GM19467 (cell line): ENCODE measurements around the gene CTIF.

Experiments
- ATAC-seq: cut with Tn5 transposase; IDR thresholded peaks from one replicate; pipeline ENCODE4 v1.9.1; 2021; ENCODE audit warnings: mild to moderate bottlenecking, moderate library complexity; ENCODE audit not compliant: unreplicated experiment

Gene CTIF

DNA sequence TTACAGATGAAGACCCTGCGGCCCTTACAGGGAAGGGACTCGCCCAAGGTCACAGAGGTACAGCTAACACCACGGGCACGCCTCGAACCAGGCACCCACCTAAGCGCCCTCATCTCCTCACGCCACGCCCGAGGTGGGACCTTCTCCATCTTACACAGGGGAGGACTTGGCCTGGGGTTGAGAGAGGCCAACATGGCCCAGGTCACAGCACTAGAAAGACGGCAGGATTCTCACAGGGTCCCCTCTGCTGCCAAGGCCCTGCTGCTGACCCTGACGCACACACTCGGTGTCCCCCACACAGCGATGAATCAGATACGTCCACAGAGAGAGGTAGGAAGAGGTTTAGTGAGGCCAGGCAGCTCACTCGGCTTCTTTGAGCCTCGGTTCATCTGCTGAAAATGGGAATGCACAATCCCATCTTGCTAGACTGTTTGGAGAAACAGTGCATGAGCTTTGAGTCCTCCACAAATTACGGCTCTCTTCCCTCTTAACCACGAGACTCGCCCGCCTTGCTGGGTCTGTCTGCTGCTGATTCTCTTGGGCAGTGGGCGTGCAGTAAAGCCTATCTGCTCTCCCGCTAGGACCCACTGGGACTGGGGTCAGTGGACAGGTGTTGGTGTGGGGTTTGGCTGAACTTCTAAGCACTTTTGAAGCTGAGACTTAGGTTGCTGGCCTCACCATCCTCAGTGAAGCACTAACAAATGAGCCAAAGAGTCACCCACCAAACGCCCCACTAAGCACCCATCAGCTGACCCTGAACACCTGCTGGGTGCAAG lies 332.7 kb downstream of the CTIF start:
- no peak for ATAC-seq

DNA sequence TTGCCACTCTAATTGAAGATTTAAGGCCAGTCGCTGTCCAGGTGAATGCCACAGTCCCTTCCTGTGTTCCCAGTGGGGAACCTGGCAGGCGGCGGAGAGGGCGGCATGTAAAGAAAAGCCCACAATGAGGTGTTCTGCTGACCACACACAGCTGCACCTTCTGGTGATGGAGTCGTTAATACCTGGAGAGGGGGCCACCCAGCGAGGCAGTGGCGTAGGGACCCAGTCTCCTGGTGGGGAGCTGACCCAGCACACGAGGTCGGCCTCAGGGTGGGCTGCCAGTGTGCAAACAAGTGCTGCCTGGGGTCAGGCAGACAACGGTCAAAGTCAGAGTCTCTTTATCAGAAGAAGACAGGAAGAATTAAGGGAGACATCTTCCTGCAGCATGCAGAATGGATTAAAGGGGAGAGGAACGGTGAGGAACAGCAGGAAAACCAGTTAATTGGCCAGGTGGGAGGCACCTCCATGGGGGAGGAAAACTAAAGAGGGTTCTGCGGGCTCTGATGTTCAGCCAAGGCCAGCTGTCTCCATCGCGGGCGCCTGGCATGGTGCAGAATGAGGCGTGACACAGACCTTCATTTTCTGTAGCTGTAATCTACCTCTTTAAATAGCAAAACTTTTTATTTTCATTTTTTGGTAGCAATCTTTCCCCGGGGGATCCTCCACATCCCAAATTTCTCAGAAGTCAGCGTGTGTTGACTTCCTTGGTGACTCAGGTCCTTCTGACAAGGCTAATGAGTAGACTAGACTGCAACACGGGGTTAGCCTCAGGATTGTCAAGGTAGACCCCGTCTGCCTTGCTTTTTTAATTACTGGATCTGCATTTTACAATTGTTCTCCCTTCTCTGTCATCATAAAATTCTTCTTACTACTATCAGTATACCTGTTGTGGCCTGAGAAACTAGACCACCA lies 333.7 kb downstream of the CTIF start:
- ATAC-seq = no peak

DNA sequence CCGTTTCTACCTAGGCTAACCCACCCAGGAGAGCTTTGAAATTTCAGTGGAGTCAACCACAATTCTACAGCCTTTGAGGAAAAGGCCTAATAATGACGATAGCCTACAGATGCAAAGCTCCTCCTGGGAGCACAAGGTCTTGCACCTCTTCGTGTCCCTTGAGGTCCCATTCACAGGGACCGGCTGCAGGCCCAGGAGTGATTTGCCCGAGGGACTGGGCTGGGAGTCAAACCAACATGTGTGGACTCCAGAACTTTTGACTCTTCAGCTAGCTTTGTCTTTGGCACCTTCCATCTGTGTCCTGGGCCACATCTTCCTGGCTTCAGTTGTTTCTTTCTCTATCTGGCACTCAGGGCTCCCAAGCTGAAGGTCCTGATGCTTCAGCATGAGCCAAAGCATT lies 335.4 kb downstream of the CTIF start:
- no peak for ATAC-seq

- ATAC-seq = no peak
These were observed 335.9 kb downstream of the CTIF start for GRCh38 chr18:48874701-48875162.

DNA sequence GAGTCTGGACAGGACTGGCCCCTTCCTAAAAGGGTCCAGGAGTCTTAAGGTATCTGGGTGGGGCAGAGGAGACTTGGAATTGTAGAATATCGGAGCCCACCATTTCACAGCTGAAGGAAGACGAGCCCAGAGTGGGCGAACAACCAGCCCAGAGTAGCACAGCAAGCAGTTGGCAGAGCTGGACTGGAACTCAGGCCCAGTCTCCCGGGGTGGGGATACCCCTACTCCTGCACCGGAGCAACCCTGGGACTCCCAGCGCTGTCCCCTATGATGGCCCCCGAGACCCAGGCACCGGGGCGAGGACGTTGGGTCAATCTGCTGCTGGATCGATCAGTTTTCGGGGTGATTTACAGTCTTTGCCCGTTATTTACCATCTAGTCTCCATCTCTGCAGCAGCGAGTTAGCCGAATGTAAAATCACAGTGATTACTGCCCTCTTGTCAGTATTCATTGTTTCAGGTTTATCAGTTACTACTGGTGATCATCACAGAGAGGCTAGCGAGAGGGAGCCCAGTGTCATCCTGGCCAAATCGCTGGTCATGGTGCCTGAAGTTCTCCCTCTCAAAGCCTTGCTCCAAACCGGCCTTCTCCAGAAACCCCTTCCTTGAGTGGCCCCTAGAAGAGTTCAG lies 336.6 kb downstream of the CTIF start:
- ATAC-seq = no peak

- no peak for ATAC-seq
These were observed 337.2 kb downstream of the CTIF start for GRCh38 chr18:48875942-48876511.

GRCh38 chr18:48876590-48876989 lies 337.8 kb downstream of the CTIF start:
- no peak for ATAC-seq

GRCh38 chr18:48877941-48878340 lies 339.1 kb downstream of the CTIF start:
- ATAC-seq = no peak

DNA sequence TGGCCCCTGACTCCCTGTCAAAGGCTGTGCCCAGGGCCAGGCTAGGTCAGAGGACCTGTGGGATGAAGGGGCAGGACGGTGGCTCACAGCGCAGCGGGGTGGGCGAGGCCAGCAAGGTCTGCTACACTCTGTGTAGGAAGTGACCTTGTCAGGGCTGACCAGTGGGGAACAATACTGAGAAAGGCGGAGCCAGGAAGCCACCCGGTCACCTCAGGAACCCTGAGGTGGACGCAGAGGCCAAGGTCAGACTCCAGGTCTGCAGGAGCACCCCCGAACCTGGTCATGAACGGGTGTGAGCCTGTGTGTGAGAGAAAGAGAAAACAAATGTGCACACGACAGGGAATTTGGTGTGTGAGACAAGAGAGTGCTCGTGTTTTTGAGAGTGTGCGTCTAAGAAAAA lies 339.6 kb downstream of the CTIF start:
- ATAC-seq = no peak

DNA sequence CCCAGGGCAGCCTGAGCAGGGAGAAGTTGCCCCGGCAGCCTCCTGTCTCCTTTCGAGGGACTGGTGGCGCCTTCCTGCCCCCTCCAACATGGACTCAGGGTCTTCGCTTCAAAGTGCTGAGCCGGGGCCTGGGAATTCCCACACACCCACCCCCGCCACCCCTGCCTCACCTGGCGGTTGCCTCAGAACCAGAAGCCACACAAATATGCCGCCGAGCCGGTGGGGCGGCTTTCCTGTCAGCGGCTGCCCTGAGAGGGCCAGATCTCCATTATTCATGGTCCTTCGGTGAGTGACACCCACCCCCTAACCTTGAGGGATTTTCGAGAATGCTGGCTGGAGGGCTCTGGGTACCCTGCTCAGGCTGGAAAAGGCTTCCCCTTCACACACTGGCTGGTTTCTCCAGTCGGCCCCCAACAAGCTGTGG lies 340.2 kb downstream of the CTIF start:
- no peak for ATAC-seq

GRCh38 chr18:48880931-48881330 lies 342.1 kb downstream of the CTIF start:
- no peak for ATAC-seq

GRCh38 chr18:48882379-48882778 lies 343.5 kb downstream of the CTIF start:
- no peak for ATAC-seq

DNA sequence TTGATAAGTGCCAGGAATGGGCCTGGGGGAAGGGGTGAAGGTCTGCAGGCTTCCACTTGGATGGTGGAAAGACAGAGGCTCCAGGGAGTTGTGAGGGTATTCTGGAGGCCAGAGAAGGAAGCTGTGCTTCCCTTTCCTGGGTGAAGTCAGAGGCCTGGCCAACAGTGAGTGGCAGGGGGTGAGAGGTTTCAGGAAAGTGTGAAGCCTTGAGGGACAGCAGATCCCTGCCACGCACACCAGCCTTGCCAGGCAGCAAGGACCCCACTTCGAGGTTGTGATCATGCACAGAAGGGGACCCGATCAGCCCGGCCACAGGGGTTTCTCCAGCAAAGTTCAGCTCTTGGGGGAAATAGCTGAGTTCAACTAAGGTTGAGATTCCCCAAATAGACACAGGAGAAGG lies 345.5 kb downstream of the CTIF start:
- no peak for ATAC-seq

- ATAC-seq = no peak
These were observed 345.9 kb downstream of the CTIF start for GRCh38 chr18:48884771-48885170.

- ATAC-seq = no peak
These were observed 346.6 kb downstream of the CTIF start for GRCh38 chr18:48885266-48885923.

DNA sequence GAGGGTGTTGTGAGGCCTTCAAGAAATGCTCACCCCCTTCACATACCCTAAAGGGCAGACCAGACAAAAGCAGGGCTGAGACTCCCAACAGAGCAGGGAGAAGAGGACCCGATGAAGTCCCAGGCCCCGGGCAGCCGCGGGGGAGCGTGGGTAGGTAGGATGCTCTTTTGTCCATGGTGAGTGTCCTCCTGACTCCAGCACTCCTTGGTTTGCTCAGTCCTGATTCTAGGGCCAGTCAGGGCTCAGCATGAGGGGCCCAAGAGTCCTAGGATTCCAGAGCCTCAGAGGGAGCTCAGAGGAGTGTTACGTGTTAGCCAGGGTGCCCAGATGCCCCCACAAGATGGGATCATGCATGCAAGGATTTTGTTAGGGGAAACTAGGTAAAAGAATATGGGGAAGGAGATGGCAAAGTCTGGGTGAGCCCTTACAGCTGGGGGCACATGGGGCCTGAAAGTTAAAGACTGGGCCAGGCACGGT lies 347.1 kb downstream of the CTIF start:
- no peak for ATAC-seq

GRCh38 chr18:48886520-48887293 lies 347.9 kb downstream of the CTIF start:
- ATAC-seq = no peak

- ATAC-seq = no peak
These were observed 348.6 kb downstream of the CTIF start for GRCh38 chr18:48887294-48887904.
